HEK293 (cell line): ENCODE measurements around the gene CDHR5.

ENCODE experiments used
- CTCF ChIA-PET: fragments of 350-600 bp; formaldehyde crosslinking; extraction: SDS; loops from one replicate; lab custom pipeline; 2021; ENCODE audit warnings: antibody characterized with exemption; lab: Yijun Ruan, JAX
- POLR2A ChIA-PET: fragments of 300-600 bp; formaldehyde crosslinking; extraction: SDS; loops from one replicate; lab custom pipeline; 2020; ENCODE audit warnings: antibody characterized with exemption, inconsistent platforms; lab: Yijun Ruan, JAX
- H3K27ac ChIP-seq: fragments of 200-500 bp; sonication (Bioruptor generic); 2 replicates; pipeline ENCODE4 v1.5.1; 2014; ENCODE audit warnings: low read depth, low read length, control low read depth, inconsistent platforms; ENCODE audit errors: extremely low read depth
- H3K36me3 ChIP-seq, 2 experiments: fragments of 200-500 bp in 1 of 2; sonication (Bioruptor generic) in 1 of 2; 1 replicate in 1 of 2; 2 replicates in 1 of 2; pipeline ENCODE4 v1.5.1; 2014 to 2017; ENCODE audit warnings: inconsistent platforms in 2 of 2, low read length in 2 of 2; ENCODE audit not compliant: control insufficient read depth in 2 of 2, insufficient read depth in 1 of 2
- H3K4me1 ChIP-seq: fragments of 200-500 bp; sonication (Bioruptor generic); 2 replicates; pipeline ENCODE4 v1.5.1; 2014; ENCODE audit warnings: mild to moderate bottlenecking, low read length, inconsistent platforms; ENCODE audit not compliant: control insufficient read depth, insufficient read depth
- H3K4me3 ChIP-seq: 2 replicates; pipeline ENCODE4 v1.5.1; 2011; ENCODE audit warnings: low read depth, mild to moderate bottlenecking, control low read depth, low read length, moderate library complexity
- H3K9me3 ChIP-seq: fragments of 200-500 bp; sonication (Bioruptor generic); 2 replicates; pipeline ENCODE4 v1.5.1; 2014; ENCODE audit warnings: low read depth, low read length, inconsistent platforms; ENCODE audit not compliant: control insufficient read depth, insufficient read depth
- GLIS1 ChIP-seq: fragments of 450-650 bp; formaldehyde crosslinking; IDR thresholded peaks from 2 replicates; pipeline ENCODE4 v1.5.1; 2016; ENCODE audit warnings: missing biosample characterization, missing genetic modification characterization
- ZFHX2 ChIP-seq: fragments of 450-650 bp; formaldehyde crosslinking; conservative IDR thresholded peaks from 2 replicates; pipeline ENCODE4 v1.5.1; 2016; ENCODE audit warnings: missing biosample characterization, missing genetic modification characterization
- ZNF514 ChIP-seq: fragments of 450-650 bp; formaldehyde crosslinking; IDR thresholded peaks from 2 replicates; pipeline ENCODE4 v1.5.1; 2016; ENCODE audit warnings: missing biosample characterization, missing genetic modification characterization
- ZNF530 ChIP-seq: fragments of 450-650 bp; formaldehyde crosslinking; IDR thresholded peaks from 2 replicates; pipeline ENCODE4 v1.5.1; 2016; ENCODE audit warnings: low read depth, missing biosample characterization, missing genetic modification characterization
- ZNF747 ChIP-seq: fragments of 450-650 bp; formaldehyde crosslinking; IDR thresholded peaks from 2 replicates; pipeline ENCODE4 v1.5.1; 2016; ENCODE audit warnings: missing biosample characterization, missing genetic modification characterization
- TF ChIP-seq, protein P1 (sequence below): fragments of 450-650 bp; formaldehyde crosslinking; IDR thresholded peaks from 2 replicates; pipeline ENCODE4 v1.5.1; 2016; ENCODE audit warnings: missing biosample characterization, missing genetic modification characterization
- TF ChIP-seq, protein P2 (sequence below): fragments of 450-650 bp; formaldehyde crosslinking; IDR thresholded peaks from 2 replicates; pipeline ENCODE4 v1.5.1; 2017; ENCODE audit warnings: missing biosample characterization, missing genetic modification characterization
- TF ChIP-seq, protein P3 (sequence below): fragments of 450-650 bp; formaldehyde crosslinking; IDR thresholded peaks from 2 replicates; pipeline ENCODE4 v1.5.0; 2017; ENCODE audit warnings: missing biosample characterization, missing genetic modification characterization, borderline replicate concordance
- TF ChIP-seq, protein P4 (sequence below): fragments of 450-650 bp; formaldehyde crosslinking; IDR thresholded peaks from 2 replicates; pipeline ENCODE4 v1.5.1; 2017; ENCODE audit warnings: missing biosample characterization, mild to moderate bottlenecking, missing genetic modification characterization, moderate library complexity
- TF ChIP-seq, protein P5 (sequence below): fragments of 450-650 bp; formaldehyde crosslinking; IDR thresholded peaks from 2 replicates; pipeline ENCODE4 v1.5.1; 2016; ENCODE audit warnings: missing biosample characterization, missing genetic modification characterization
- TF ChIP-seq, protein P6 (sequence below): fragments of 450-650 bp; formaldehyde crosslinking; IDR thresholded peaks from 2 replicates; pipeline ENCODE4 v1.5.1; 2016; ENCODE audit warnings: missing biosample characterization, missing genetic modification characterization
- TF ChIP-seq, protein P7 (sequence below): fragments of 450-650 bp; formaldehyde crosslinking; IDR thresholded peaks from 2 replicates; pipeline ENCODE4 v1.5.1; 2017; ENCODE audit warnings: missing biosample characterization, missing genetic modification characterization

The CDHR5 gene

DNA sequence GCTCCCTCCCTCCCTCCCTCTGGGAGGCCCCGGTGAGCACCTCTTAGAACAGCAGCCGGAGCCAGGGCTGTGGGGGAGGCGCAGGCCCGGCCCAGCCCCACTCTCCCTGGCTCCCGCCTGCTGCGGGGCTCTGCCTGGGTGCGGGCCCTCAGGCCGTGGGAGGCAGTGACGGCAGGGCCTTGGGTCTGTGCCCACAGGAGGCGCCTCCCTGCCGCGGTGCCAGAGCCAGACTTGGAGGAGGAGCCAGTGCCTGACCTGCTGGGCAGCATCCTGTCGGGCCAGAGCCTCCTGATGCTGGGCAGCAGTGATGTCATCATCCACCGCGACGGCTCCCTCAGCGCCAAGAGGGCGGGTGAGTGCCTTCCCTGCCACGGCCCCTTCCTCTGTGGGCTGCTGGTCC is 18.5 kb downstream of the CDHR5 start (continued):
- TF ChIP-seq GLIS1 (tag by site-specific recombination) (no peak), ZFHX2 (tag by site-specific recombination) (peak; percentile 49)
- TF ChIP-seq, protein P1, sequence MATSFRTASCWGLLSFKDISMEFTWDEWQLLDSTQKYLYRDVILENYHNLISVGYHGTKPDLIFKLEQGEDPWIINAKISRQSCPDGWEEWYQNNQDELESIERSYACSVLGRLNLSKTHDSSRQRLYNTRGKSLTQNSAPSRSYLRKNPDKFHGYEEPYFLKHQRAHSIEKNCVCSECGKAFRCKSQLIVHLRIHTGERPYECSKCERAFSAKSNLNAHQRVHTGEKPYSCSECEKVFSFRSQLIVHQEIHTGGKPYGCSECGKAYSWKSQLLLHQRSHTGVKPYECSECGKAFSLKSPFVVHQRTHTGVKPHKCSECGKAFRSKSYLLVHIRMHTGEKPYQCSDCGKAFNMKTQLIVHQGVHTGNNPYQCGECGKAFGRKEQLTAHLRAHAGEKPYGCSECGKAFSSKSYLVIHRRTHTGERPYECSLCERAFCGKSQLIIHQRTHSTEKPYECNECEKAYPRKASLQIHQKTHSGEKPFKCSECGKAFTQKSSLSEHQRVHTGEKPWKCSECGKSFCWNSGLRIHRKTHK, result no peak
- TF ChIP-seq, protein P2, sequence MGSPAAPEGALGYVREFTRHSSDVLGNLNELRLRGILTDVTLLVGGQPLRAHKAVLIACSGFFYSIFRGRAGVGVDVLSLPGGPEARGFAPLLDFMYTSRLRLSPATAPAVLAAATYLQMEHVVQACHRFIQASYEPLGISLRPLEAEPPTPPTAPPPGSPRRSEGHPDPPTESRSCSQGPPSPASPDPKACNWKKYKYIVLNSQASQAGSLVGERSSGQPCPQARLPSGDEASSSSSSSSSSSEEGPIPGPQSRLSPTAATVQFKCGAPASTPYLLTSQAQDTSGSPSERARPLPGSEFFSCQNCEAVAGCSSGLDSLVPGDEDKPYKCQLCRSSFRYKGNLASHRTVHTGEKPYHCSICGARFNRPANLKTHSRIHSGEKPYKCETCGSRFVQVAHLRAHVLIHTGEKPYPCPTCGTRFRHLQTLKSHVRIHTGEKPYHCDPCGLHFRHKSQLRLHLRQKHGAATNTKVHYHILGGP, result no peak

DNA sequence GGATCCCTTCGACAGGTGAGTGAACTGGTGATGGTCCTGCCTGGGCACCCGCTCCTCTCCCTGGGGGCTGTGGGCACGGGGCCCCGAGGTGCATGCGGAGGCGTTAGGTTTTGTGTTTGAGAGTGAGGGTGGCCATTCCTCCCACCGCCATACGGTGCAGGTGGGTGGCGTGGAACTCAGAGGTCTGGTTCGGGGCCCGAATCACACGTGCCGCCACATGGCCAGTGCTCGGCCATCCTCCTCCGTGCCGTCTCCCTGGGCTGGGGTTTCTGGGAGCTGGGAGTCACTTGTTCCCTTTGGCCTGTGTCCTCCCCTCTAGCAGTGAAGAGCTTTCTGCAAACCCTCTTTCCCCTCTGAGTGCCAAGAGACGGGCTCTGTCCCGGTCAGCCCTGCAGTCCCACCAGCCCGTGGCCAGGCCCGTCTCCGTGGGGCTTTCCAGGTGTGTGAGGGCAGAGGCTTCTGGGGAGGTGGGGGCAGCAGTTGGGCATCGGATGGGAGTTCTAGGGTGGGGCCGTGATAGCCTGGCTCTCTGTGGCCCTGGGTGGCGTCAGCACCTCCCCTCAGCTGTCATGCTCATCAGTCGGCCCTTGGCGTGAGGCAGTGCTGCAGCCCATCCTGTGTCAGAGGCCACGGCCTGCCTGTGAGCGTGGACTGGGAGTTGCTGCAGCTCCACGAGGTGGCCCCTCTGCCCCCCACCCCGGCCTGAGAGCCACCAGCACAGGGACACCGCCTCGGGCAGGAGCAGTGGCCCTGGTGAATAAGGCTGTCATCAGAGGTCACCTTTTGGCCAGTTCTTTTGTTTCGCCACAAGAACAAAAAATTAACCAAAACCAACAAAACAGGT is 19.2 kb downstream of the CDHR5 start:
- H3K4me1 ChIP-seq, result no peaks in the 10 kb centered on the region
- no peak overlapping the region for H3K27ac ChIP-seq
- H3K9me3 ChIP-seq, result no peaks in the 10 kb centered on the region
- peaks cover 12 to 93% of the 10 kb centered on the region in 2 experiments; a peak in 2 of 3 replicates for H3K36me3 ChIP-seq
- ChIA-PET CTCF (no interaction called here), POLR2A (interaction anchor here (1.5 kb wide), 1 partner anchor 8 kb away, joined by 4 read pairs; no protein-coding TSS in a partner anchor)
- H3K4me3 ChIP-seq, result no peak overlapping the region
- TF ChIP-seq, protein P3, sequence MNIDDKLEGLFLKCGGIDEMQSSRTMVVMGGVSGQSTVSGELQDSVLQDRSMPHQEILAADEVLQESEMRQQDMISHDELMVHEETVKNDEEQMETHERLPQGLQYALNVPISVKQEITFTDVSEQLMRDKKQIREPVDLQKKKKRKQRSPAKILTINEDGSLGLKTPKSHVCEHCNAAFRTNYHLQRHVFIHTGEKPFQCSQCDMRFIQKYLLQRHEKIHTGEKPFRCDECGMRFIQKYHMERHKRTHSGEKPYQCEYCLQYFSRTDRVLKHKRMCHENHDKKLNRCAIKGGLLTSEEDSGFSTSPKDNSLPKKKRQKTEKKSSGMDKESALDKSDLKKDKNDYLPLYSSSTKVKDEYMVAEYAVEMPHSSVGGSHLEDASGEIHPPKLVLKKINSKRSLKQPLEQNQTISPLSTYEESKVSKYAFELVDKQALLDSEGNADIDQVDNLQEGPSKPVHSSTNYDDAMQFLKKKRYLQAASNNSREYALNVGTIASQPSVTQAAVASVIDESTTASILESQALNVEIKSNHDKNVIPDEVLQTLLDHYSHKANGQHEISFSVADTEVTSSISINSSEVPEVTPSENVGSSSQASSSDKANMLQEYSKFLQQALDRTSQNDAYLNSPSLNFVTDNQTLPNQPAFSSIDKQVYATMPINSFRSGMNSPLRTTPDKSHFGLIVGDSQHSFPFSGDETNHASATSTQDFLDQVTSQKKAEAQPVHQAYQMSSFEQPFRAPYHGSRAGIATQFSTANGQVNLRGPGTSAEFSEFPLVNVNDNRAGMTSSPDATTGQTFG, result no peak
- TF ChIP-seq, protein P4, sequence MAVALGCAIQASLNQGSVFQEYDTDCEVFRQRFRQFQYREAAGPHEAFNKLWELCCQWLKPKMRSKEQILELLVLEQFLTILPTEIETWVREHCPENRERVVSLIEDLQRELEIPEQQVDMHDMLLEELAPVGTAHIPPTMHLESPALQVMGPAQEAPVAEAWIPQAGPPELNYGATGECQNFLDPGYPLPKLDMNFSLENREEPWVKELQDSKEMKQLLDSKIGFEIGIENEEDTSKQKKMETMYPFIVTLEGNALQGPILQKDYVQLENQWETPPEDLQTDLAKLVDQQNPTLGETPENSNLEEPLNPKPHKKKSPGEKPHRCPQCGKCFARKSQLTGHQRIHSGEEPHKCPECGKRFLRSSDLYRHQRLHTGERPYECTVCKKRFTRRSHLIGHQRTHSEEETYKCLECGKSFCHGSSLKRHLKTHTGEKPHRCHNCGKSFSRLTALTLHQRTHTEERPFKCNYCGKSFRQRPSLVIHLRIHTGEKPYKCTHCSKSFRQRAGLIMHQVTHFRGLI (tag by site-specific recombination), result no peak
- no peak for TF ChIP-seq ZNF747
- TF ChIP-seq ZNF530 (tag by site-specific recombination), result no peak
- TF ChIP-seq, protein P5, sequence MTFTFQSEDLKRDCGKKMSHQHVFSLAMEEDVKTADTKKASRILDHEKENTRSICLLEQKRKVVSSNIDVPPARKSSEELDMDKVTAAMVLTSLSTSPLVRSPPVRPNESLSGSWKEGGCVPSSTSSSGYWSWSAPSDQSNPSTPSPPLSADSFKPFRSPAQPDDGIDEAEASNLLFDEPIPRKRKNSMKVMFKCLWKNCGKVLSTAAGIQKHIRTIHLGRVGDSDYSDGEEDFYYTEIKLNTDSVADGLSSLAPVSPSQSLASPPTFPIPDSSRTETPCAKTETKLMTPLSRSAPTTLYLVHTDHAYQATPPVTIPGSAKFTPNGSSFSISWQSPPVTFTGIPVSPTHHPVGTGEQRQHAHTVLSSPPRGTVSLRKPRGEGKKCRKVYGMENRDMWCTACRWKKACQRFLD, result no peak
- TF ChIP-seq, protein P6, sequence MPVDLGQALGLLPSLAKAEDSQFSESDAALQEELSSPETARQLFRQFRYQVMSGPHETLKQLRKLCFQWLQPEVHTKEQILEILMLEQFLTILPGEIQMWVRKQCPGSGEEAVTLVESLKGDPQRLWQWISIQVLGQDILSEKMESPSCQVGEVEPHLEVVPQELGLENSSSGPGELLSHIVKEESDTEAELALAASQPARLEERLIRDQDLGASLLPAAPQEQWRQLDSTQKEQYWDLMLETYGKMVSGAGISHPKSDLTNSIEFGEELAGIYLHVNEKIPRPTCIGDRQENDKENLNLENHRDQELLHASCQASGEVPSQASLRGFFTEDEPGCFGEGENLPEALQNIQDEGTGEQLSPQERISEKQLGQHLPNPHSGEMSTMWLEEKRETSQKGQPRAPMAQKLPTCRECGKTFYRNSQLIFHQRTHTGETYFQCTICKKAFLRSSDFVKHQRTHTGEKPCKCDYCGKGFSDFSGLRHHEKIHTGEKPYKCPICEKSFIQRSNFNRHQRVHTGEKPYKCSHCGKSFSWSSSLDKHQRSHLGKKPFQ (tag by site-specific recombination), result no peak
- TF ChIP-seq, protein P7, sequence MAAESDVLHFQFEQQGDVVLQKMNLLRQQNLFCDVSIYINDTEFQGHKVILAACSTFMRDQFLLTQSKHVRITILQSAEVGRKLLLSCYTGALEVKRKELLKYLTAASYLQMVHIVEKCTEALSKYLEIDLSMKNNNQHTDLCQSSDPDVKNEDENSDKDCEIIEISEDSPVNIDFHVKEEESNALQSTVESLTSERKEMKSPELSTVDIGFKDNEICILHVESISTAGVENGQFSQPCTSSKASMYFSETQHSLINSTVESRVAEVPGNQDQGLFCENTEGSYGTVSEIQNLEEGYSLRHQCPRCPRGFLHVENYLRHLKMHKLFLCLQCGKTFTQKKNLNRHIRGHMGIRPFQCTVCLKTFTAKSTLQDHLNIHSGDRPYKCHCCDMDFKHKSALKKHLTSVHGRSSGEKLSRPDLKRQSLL (tag by site-specific recombination), result no peak
- no peak for TF ChIP-seq ZNF514 (tag by site-specific recombination)
